Endothelial cell of umbilical vein (primary cell): Measurements from ENCODE around the gene LOXL1. TPM values are rescaled to one million over a fixed set of nuclear protein-coding genes. Genes with fewer than 3 reads are reported as not detected.

Source experiments
- BruUV-seq: library from RNA; stranded (reverse); fragments of 400-500 nt; replicated peaks from 2 replicates; lab custom pipeline; 2021; lab: Mats Ljungman, UMichigan
- CTCF ChIA-PET: fragments of 300-600, 350-600 bp; sonication (Branson Sonifier 250); formaldehyde crosslinking; loops from one replicate; lab custom pipeline; 2021; ENCODE audit warnings: antibody characterized with exemption, inconsistent platforms; lab: Charles Lee
- POLR2A ChIA-PET: fragments of 300-600, 350-600 bp; sonication (Branson Sonifier 250); formaldehyde crosslinking; loops from one replicate; lab custom pipeline; 2021; ENCODE audit warnings: antibody characterized with exemption, inconsistent platforms; lab: Charles Lee
- DNase-seq: peaks from one replicate; pipeline ENCODE4 v3.0.0-alpha.2; 2011; ENCODE audit warnings: low read depth, low spot score
- FAIRE-seq: peaks from 2 replicates; lab custom pipeline; 2011; peaks lifted over from hg19 to GRCh38; lab: Jason Lieb, UNC
- H2AFZ ChIP-seq: 2 replicates; pipeline ENCODE4 v1.6.0; 2012; ENCODE audit warnings: low read depth, low read length, control low read depth, inconsistent platforms
- H3K27ac ChIP-seq: 2 replicates; pipeline ENCODE4 v1.5.1; 2011; ENCODE audit warnings: low read depth, mild to moderate bottlenecking, control low read depth, low read length, moderate library complexity; ENCODE audit not compliant: insufficient read depth
- H3K27me3 ChIP-seq, 2 experiments: 2 replicates each; pipeline versions ENCODE4 v1.6.0 to v1.6.1; 2011; ENCODE audit warnings: low read length in 2 of 2, mixed read lengths in 1 of 2; ENCODE audit not compliant: control insufficient read depth in 2 of 2, insufficient read depth in 2 of 2
- H3K36me3 ChIP-seq, 2 experiments: 2 replicates in 1 of 2; 3 replicates in 1 of 2; pipeline ENCODE4 v1.5.1; 2011; ENCODE audit warnings: low read length in 2 of 2, mild to moderate bottlenecking in 1 of 2, moderate library complexity in 1 of 2; ENCODE audit not compliant: control insufficient read depth in 2 of 2, insufficient read depth in 2 of 2; ENCODE audit errors: extremely low read depth in 1 of 2
- H3K4me1 ChIP-seq: 3 replicates; pipeline ENCODE4 v1.5.1; 2011; ENCODE audit warnings: mild to moderate bottlenecking, low read length; ENCODE audit not compliant: control insufficient read depth, insufficient read depth; ENCODE audit errors: extremely low read depth
- H3K4me2 ChIP-seq: 2 replicates; pipeline ENCODE4 v1.6.1; 2011; ENCODE audit warnings: low read length, control low read depth, mixed read lengths; ENCODE audit not compliant: insufficient read depth
- H3K4me3 ChIP-seq, 3 experiments: fragments of 200-600 bp in 1 of 3; sonication (generic), shearing (Covaris generic) in 1 of 3; replicated peaks in 1 of 3; 2 replicates each; pipeline ENCODE4 v1.5.1; 2011 to 2016; ENCODE audit warnings: control low read depth in 3 of 3, low read length in 3 of 3, mild to moderate bottlenecking in 2 of 3, inconsistent platforms in 1 of 3, low read depth in 1 of 3, moderate library complexity in 1 of 3; ENCODE audit not compliant: insufficient read depth in 1 of 3
- H3K79me2 ChIP-seq: 2 replicates; pipeline ENCODE4 v1.6.0; 2012; ENCODE audit warnings: low read length, inconsistent platforms; ENCODE audit not compliant: control insufficient read depth, insufficient read depth
- H3K9ac ChIP-seq: replicated peaks from 2 replicates; pipeline ENCODE3; 2011; ENCODE audit warnings: low read length, control low read depth; ENCODE audit not compliant: insufficient read depth; ENCODE audit errors: extremely low read depth
- H3K9me1 ChIP-seq: replicated peaks from 3 replicates; pipeline ENCODE4 v1.6.0; 2011; ENCODE audit warnings: mild to moderate bottlenecking, low read length; ENCODE audit not compliant: control insufficient read depth, insufficient read depth; ENCODE audit errors: extremely low read depth
- H3K9me3 ChIP-seq: replicated peaks from 2 replicates; pipeline ENCODE4 v1.5.1; 2012; ENCODE audit warnings: low read length, inconsistent platforms; ENCODE audit not compliant: control insufficient read depth, insufficient read depth
- H4K20me1 ChIP-seq: replicated peaks from 2 replicates; pipeline ENCODE3; 2011; ENCODE audit warnings: mild to moderate bottlenecking, low read length; ENCODE audit not compliant: control insufficient read depth, insufficient read depth; ENCODE audit errors: extremely low read depth
- CTCF ChIP-seq, 2 donors: IDR thresholded peaks; 1 replicate in 1 of 2; 2 replicates in 1 of 2; pipeline ENCODE4 v1.5.1; 2011; ENCODE audit warnings: low read length in 2 of 2, mild to moderate bottlenecking in 2 of 2, moderate library complexity in 2 of 2, control low read depth in 1 of 2, inconsistent platforms in 1 of 2, low read depth in 1 of 2; ENCODE audit not compliant: insufficient read depth in 1 of 2; ENCODE audit errors: extremely low read depth in 1 of 2
- EZH2 ChIP-seq: IDR thresholded peaks from 2 replicates; pipeline ENCODE4 v1.6.1; 2012; ENCODE audit warnings: borderline replicate concordance, low read depth, mild to moderate bottlenecking, moderate library complexity, low read length, inconsistent platforms; ENCODE audit not compliant: severe bottlenecking
- FOS ChIP-seq: IDR thresholded peaks from 2 replicates; pipeline ENCODE4 v1.6.1; 2011; ENCODE audit warnings: mild to moderate bottlenecking, low read length, moderate library complexity, borderline replicate concordance; ENCODE audit not compliant: insufficient read depth
- GATA2 ChIP-seq: IDR thresholded peaks from 2 replicates; pipeline ENCODE4 v1.7.0; 2011; ENCODE audit warnings: low read depth, mild to moderate bottlenecking, moderate library complexity, mixed read lengths, low read length; ENCODE audit not compliant: insufficient read length, insufficient read depth
- JUN ChIP-seq: IDR thresholded peaks from 2 replicates; pipeline ENCODE4 v1.6.1; 2011; ENCODE audit warnings: borderline replicate concordance, low read depth; ENCODE audit not compliant: insufficient read length, insufficient read depth
- MAX ChIP-seq: IDR thresholded peaks from 2 replicates; pipeline ENCODE4 v1.6.1; 2011; ENCODE audit not compliant: insufficient read depth, insufficient read length
- MYC ChIP-seq: IDR thresholded peaks from one replicate; pipeline ENCODE4 v1.6.1; 2011; ENCODE audit warnings: mild to moderate bottlenecking, low read depth, low read length
- POLR2A ChIP-seq: IDR thresholded peaks from 2 replicates; pipeline ENCODE4 v1.6.1; 2012; ENCODE audit warnings: low read depth, mild to moderate bottlenecking, control low read depth, low read length
- POLR2AphosphoS5 ChIP-seq: IDR thresholded peaks from 2 replicates; pipeline ENCODE4 v1.6.1; 2012; ENCODE audit warnings: low read depth, mild to moderate bottlenecking, control low read depth, low read length, moderate library complexity; ENCODE audit not compliant: insufficient read depth
- dilution Hi-C: fragments of 300-500 bp; cut with MboI; formaldehyde crosslinking; loops from one replicate; pipeline ENCODE4 v1.15.0; 2019; ENCODE audit warnings: low sequenced_read_pairs; ENCODE audit not compliant: extremely low pct_ligation_motif_present
- intact Hi-C: fragments of 100-400 bp; cut with micrococcal nuclease; formaldehyde crosslinking; loops from one replicate; pipeline ENCODE4 v1.10.0; 2022
- polyA plus RNA-seq, 4 experiments: library from polyadenylated mRNA; depleted of rRNA in 3 of 4; stranded (reverse) in 3 of 4; unstranded in 1 of 4; fragments of >200 nt; gene quantifications; 2 replicates each; pipeline versions ENCODE4 v1.2.1 to v1.2.3, GENCODE V29; 2011 to 2012; ENCODE audit warnings: missing spikeins in 1 of 4
- total RNA-seq: library from RNA; stranded (reverse); gene quantifications from 2 replicates; pipeline ENCODE4 v1.2.3, GENCODE V29; 2021

Gene LOXL1
- total and polyA plus RNA-seq, 2 donors (not counting 3 experiments of a cell fraction or from before 2014, with no cell fraction given), result 5.2 to 14.4 TPM

GRCh38 chr15:73948982-73949381 lies 22.7 kb downstream of the LOXL1 start:
- Histone ChIP-seq H3K9me1 (no peaks in the 10 kb centered on the region), H3K36me3 (no peaks in the 10 kb centered on the region), H3K4me3 (no peak overlapping the region), H4K20me1 (no peaks in the 10 kb centered on the region), H2AFZ (no peak overlapping the region), H3K79me2 (no peaks in the 10 kb centered on the region), H3K9ac (no peak overlapping the region), H3K4me2 (no peak overlapping the region), H3K4me1 (peaks cover 7% of the 10 kb centered on the region), H3K27ac (no peak overlapping the region), H3K27me3 (no peaks in the 10 kb centered on the region), H3K9me3 (no peaks in the 10 kb centered on the region)
- TF ChIP-seq MAX, result no peak
- no peak for TF ChIP-seq FOS
- TF ChIP-seq MYC, result no peak
- no peak for TF ChIP-seq POLR2AphosphoS5
- TF ChIP-seq POLR2A, result no peak
- TF ChIP-seq GATA2, result no peak
- TF ChIP-seq CTCF (IDR thresholded peaks at IDR 0.05; ENCODE audit: extremely low read depth in 1 of 2, insufficient read depth in 1 of 2, low read depth in 1 of 2, low read length in 2 of 2), result no peak
- TF ChIP-seq EZH2, result no peak
- no peak for TF ChIP-seq JUN
- DNase-seq, result no peak
- no TSS peak for BruUV-seq
- intact Hi-C loops, result no loop called here
- no peak for FAIRE-seq
- CTCF ChIA-PET, result interaction anchor here (0.9 to 6.9 kb wide), 7 partner anchors 9 to 372 kb away, joined by 3 to 217 read pairs (median 5); no protein-coding TSS in a partner anchor
- POLR2A ChIA-PET, result no interaction called here
- dilution Hi-C loops, result no loop called here
